ENCODE results near the gene STRA6.

STRA6 gene

GRCh38 chr15:74207652-74208440 lies 5.3 kb upstream of the STRA6 start:
- FAIRE-seq = no peak

GRCh38 chr15:74206801-74207281 lies 4.3 kb upstream of the STRA6 start:
- FAIRE-seq = no peak

DNA sequence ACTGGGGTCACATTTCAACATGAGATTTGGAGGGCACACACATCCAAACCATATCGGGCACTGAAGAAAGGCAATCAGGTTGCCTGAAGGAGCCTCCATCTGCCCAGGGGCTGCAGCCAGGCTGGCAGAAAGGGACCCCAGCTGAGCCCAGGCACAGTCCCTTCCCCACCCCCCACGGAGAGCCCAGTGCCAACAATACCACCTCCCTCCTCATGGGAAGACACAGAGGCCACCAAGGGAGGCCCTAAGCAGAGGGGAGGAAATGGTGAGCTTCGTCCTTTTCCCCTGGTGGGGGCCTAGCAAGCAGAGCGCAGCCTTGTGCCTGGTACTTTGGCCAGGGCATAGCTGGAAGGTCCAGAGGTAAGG lies 3.0 kb upstream of the STRA6 start:
- FAIRE-seq = no peak

- no peak for FAIRE-seq
These were observed 1.4 kb upstream of the STRA6 start for GRCh38 chr15:74203914-74204431.

DNA sequence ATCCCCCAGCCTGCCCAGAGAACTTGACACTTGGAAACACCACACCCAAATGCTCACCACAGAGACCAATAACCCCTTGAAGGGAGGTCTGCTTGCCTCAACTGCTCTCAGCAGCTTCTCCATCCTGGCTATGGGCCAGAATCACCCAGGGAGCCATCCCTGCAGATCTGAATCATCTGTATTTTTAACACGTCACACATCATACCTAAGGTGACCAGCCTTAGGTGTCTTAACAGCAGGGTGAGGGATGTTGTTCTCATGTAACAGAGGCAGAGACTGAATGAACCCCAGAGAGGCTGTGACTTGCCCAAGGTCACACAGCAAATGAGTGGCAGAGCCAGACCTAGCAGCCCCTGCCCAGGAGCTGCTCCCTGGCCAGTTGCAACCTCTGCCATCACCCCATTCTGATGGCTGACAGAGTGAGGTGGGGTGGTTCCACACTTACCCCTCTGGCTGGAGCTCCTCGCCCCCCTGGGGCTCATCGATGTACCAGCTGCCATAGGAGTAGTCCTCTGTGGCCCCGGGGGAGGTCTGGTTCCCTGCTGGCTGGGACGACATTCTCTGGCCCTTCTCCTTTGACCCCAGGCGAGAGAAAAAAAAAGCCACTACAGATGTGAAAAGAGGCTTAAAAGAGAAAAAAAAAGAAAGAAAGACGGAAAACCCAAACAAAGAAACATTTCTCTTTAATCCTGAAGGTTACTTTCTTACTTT lies 722 bp downstream of the STRA6 start:
- no peak for FAIRE-seq

DNA sequence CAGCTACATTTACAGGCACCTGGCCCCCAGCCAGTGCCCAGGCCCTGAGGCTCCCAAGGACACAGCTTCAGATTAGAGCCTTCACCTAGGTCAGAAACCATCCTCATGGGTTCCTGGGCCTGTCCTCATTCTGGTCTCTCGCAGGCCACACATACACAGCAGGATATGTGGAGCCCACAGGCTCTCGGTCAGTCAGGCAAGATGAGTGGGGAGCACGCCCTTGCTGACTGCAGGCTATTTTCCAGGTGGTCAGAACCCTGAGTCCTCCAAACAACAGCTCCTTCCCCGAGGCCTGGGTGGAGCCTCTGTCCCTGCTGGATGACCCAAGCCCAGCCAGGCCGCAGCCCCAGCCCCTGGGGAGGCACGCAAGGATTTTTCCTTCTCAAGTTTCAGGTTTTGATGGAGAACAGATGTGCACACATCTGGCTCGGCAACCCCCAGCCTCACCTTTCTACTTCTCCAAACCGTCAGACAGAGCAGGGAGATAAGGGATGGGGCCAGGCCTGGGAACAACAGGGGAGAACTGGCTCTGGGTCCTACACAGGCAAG lies 1.6 kb downstream of the STRA6 start:
- FAIRE-seq = no peak

DNA sequence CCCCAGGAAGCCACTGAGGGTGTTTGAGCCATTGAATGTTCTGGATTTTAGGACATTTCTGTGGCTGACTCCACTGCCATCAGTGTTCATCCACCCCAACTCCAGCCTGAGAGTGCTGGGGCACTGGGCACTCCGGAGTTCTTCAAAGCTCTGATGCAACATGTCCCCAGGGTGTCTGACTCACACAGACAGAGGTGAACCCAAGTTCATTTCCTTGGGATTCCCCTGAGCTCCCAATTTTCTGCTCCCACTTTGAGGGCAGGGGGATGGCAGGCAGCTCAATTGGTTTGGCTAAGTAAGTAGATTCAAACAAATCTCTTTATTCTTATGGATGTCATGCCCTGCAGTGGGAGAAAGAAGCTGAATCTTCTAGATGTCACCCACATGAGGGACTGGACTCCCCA lies 2.2 kb downstream of the STRA6 start:
- no peak for FAIRE-seq

- no peak for FAIRE-seq
These were observed 3.3 kb downstream of the STRA6 start for GRCh38 chr15:74199297-74199652.

GRCh38 chr15:74197176-74197965 lies 5.2 kb downstream of the STRA6 start:
- FAIRE-seq = no peak

DNA sequence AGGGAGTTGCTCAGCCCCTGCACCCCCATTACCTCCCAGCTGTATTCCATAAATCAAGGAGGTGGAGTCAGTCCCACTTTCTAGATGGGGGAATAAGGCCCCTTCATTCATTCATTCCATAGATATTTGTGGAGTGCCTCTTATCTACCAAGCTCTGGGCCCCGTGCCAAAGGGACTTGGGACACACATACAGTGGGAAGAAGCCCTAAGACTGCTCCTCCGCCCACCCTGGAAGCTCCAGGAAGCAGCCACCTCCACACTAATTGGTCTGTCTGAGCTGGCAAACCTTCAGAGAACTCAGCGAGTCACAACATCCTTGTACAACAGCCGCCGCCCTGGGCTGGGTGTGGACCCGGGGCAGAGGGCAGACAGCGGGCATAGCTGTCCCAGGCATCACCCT lies 6.4 kb downstream of the STRA6 start:
- FAIRE-seq = no peak

DNA sequence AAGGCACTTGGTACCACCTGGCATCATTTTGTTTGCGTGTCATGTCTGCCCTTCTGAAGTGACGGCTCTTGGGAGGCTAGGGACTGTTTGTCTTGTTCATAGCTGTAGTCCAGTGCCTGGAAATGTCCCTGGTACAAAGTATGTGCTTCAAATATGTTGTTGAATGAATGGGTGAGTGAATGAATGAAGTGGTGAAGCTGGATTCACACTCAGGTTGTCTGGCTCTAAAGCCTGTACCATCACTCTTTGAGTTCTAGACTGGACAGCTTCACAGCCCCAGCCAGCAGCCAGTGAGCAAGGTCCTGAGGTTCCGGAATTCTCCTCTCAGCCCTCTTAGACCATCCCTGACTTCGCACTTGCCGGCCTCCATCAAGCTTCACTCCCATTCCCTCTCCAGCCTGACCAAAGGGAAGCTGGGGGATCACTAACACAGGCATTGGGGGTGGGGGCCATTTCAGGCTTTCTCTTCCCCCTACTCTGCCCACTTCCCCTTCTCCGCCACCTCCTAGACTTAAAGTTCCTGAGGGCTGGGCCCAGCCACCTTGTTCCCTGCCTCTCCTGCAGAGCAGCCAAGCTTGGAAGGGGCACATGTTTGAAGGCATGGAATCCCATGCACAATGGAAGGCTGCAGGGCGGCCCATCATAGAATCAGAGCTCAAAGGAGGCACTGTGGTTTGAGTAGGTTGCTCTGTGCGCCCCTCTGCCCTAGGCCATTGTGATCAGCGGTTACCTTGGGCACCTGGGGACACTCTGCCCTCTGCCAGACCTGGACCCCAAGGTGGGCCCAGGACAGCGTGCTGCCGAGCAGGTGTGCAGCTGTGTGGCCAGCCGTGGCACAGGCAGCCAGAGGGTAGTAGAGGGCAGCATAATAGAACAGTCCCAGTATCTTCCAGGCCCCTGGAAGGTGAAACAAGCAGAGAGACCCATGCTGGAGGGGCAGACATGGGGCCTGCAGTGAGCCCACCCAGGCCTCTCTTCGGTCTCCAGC lies 7.7 kb downstream of the STRA6 start:
- no peak for FAIRE-seq

- FAIRE-seq = no peak
These were observed 8.7 kb downstream of the STRA6 start for GRCh38 chr15:74193905-74194304.

DNA sequence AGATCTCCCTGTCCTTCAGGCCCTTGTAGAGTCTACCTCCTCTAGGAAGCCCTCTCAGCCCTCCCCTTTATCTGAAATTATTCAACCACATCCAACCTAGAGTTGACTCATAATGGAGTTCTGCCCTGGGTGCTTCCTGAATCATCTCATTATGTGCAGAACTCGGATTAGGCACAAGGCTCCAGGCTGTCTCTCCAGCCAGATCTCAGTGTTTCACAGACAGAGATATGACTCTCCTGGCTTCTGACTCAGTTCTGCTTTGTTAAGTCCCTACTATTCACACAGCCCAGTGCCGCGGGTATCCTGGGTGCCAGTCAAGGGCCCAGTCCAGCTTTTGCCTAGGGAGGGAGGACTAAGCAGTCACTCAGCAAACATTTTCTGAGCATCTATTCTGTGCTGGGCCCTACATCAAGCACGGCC lies 9.3 kb downstream of the STRA6 start:
- no peak for FAIRE-seq

- no peak for FAIRE-seq
These were observed 9.8 kb downstream of the STRA6 start for GRCh38 chr15:74192751-74193150.

DNA sequence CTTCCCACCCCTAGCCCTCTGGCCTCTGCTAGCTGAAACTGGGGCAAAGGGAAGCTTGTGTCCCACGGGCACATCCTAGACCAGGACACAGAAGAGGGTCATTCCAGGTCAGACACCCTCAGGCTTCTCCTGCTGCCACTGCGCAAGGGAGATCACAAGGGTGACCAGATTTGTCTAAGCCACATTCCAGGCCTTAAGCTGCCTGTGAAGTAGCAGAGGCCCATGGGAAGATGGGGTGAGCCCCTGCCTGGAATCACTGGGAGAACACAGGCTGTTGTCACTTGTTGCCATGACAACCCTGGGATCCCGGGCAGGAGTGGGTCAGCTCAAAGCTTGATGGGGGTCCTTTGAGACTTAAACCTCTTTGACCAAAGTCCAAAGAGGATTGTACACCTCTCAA lies 10.8 kb downstream of the STRA6 start:
- FAIRE-seq = no peak

DNA sequence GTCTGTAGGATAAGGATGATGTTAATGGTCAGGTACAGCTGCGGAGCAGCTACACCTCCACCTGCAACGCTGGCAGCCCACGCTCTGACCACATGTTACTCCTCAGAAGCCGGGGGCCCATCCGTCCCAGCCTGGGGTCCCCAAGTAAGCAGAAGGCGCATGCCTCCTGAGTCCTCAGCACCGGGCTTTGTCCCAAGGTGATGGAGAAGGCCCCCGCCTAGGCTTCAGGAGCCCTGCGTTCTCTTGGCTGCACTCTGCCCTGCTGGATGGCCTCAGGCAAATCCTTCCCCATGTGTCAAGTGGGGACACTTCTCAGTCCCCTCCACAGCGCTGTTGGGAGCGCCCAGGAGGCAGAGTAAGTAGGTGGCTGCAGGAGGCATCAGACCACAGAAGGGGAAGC lies 14.4 kb downstream of the STRA6 start:
- no peak for FAIRE-seq

DNA sequence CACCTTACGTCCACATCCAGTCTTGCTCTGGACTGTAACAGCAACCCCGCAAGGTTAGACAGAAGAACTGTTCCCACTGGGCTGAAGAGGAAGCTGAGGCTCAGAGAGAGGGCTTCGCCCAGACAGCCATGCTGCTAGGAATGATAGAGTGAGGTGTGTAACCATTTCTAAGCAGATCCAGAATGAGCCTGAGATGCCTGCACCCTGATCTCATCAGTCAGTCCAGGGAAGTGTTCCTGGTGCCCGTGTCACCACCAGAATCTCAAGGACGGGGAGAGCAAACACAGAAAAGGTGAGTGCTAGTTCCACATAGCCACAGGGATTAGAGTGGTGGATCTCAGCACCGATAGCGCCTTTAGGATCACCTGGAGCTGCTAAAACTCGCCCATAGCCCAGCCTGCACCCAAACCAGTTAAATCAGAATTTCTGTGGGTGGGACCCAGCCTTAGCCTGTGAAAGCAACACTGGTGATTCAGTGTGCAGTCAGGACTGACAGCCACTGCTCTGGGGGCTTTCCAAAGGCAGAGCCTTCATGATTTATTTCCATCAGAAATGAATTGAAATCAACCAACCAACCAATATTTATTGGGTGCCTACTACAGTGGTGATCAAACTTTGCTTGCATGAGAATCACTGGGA lies 16.8 kb downstream of the STRA6 start:
- no peak for FAIRE-seq

GRCh38 chr15:74184582-74185091 lies 17.9 kb downstream of the STRA6 start:
- no peak for FAIRE-seq

DNA sequence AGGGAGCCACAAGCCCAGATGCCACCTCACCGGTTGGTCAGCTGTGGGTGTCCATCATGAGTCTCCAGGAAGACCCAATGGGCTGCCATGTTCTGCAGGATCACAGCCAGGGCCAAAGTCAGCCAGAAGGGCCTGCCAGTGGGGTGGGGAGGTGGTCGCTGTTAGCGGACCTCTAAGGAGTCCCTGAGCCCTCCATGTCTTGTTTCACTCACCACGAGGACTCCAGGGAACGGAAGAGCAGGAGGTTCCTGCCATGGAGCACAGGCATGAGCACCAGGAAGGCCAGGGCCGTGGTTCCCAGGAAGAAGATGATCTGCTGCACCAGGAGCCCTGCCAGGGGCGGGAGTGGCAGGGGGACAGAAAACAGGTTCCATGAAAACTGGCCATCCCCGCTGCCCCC lies 20.5 kb downstream of the STRA6 start:
- no peak for FAIRE-seq

- FAIRE-seq = no peak
These were observed 21.5 kb downstream of the STRA6 start for GRCh38 chr15:74180881-74181602.

Data from colon (tissue), 2 donors.